Measurements from ENCODE around the gene NUP214. TPM values are rescaled to one million over a fixed set of nuclear protein-coding genes. Genes with fewer than 3 reads are reported as not detected.

NUP214 gene
- 24.0 and 30.3 TPM in 2 replicates for polyA plus RNA-seq

GRCh38 chr9:131125288-131126058 lies at the start of gene NUP214:
Gene NUP214, plus strand, starts transcription at chr9:131125586. Its CDS starts 119 bp downstream, at chr9:131125705.

DNA sequence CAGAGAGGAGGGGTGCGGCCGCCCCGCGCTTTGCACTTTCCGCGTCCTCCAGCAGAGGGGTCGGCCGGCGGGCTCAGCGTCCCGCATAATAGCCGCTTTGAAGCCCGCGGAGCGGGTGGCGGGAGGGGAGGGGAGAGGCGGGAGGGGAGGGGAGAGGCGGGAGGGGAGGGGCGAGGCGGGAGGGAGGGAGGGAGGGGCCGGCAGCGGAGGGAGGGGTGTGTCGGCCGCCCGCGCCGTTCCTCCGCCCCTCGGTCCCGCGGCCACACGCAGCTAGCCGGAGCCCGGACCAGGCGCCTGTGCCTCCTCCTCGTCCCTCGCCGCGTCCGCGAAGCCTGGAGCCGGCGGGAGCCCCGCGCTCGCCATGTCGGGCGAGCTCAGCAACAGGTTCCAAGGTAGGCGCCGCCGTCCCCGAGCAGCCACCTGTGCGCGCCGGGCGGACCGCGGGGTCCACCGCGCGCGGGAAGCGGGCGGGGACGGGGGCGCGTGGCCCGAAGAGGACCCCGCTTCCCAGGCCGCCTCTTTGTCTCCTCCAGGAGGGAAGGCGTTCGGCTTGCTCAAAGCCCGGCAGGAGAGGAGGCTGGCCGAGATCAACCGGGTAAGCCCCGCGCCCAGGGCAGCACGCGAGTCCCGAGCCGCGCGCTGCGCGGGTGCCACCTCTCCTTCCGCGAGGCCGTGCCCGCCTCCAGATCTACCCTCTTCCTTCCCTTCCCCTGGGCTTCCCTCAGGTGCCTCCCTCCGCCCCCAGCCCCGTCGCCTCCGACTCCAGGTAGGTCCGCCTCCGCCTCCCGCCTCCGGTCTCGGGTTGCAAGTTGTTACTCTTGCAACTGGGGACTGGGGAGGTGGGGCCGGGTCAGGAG lies 28.9 kb upstream of the NUP214 start, which contains the start of gene AIF1L:
Gene AIF1L (plus strand): TSS at position 263 of the 857 bp plus-strand sequence. CDS start 99 bp downstream, at position 362.

GRCh38 chr9:131276094-131276888 lies 150.9 kb downstream of the NUP214 start, which contains the start of gene FAM78A:
Gene FAM78A, minus strand, starts transcription at chr9:131276510. Its CDS starts 331 bp downstream, at chr9:131276179.

Other genes with a start within 250 kb of the NUP214 start
- gene QRFP, start 228.8 kb upstream of the NUP214 start, polyA plus RNA-seq = not detected in 2 replicates
- not detected in 2 replicates for gene FIBCD1, start 186.3 kb upstream of the NUP214 start, polyA plus RNA-seq
- gene LAMC3, start 116.4 kb upstream of the NUP214 start, polyA plus RNA-seq = not detected in 2 replicates
- 2.3 and 2.6 TPM in 2 replicates for gene AIF1L, start 29.1 kb upstream of the NUP214 start, polyA plus RNA-seq
- gene FAM78A, start 150.9 kb downstream of the NUP214 start, polyA plus RNA-seq = 0.24 TPM in 1 of 2 replicates, not detected in the other
- gene PLPP7, start 164.1 kb downstream of the NUP214 start, polyA plus RNA-seq = 5.1 and 9.4 TPM in 2 replicates

Data from Purkinje cell (primary cell).